Uterus (tissue), 2 donors: Measurements from ENCODE around the gene CDC16.

Experiments
- CTCF ChIP-seq, 4 experiments: fragments of 200-600 bp in 2 of 4; fragments of 450-650 bp in 2 of 4; sonication (generic) in 2 of 4; IDR thresholded peaks; one replicate each; pipeline ENCODE4 v1.5.1; 2016 to 2019; ENCODE audit warnings: antibody characterized with exemption in 4 of 4, mild to moderate bottlenecking in 2 of 4, moderate library complexity in 1 of 4
- POLR2A ChIP-seq, 2 donors: fragments of 450-650 bp; IDR thresholded peaks; one replicate each; pipeline ENCODE4 v1.6.1; 2016; ENCODE audit warnings: antibody characterized with exemption in 2 of 2, mild to moderate bottlenecking in 1 of 2, moderate library complexity in 1 of 2

- TF ChIP-seq CTCF (IDR thresholded peaks at IDR 0.05) (no peak), POLR2A (IDR thresholded peaks at IDR 0.05) (no peak)
Observed at GRCh38 chr13:114298866-114299265, 64.2 kb downstream of the CDC16 start.
